Kidney glomerular epithelial cell (primary cell): ENCODE measurements around the gene OSBP.

ENCODE experiments used
- DNase-seq: peaks from one replicate; lab custom pipeline; 2025; lab: John Stamatoyannopoulos, UW

The OSBP gene

DNA sequence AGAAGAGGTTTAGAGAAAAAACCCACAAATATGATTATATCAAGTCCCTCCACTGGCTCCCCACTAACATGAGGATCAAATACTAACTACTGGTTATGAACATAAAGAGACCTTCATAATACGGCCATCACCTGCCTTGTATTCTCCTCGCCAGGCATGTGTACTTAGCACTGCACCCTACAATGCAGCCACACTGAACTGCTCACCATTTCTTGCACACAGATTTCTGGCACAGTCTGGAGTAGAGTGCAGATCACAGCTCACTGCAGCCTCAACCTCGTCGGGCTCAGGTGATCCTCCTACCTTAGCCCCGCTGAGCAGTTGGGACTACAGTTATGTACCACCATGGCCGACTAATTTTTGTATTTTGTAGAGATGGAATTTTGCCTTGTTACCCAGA, 13.1 kb downstream of the OSBP start:
- DNase-seq = no peak

DNA sequence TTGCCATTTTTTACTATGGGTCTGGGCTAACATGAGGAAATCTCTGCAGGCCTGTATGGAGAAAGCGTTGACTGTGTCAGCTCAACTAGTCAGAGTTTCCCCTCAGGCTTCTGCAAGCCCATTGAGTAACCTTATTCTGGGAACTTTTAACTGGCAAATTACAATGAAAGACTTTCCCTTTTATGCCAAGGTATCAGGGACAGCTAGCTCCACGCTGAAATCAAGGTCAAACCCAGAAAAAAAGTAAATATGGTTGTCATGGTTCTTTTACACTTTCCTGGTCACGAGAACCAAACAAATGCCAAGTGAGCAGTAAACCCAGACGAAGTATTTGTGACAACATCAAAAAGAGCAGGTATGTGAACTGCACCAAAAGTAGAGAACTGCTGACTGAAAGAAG, 13.8 kb downstream of the OSBP start:
- no peak for DNase-seq

DNA sequence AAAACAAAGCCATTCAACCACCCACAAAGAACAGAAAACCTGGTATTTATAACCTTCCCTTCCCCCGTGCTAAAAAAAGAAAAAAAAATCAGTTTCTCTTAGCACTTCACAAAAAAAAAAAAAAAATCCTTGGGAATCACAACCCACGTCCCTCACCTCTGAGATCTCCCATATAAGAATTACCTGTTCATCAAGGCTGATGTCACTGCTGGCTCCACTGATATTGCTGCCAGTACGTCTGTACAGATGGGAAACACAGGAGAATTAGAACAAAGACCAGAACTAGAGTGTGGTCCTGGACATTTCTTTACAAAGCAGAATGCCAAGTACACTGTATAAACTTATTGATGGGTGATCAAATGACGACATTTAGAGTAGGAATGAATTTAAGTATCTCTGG, 14.9 kb downstream of the OSBP start:
- no peak for DNase-seq

DNA sequence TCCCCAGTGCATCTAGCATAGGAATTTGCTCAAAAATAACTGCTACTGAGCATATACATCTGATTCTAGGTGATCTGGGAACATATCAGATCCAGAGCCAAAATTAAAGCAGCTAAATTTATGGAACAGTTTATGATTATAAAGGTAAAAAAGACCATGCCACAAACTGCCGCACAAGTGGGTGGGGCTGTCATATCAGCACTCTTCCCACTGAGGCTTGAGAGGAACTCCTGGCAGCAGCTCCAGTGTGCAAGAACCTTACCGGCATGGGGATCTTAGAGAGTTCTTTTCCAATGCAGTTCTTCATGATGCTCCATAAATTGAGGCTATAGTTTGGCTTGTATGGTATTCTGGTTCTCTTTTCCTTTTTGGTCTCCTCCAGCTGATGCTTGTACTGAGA, 15.3 kb downstream of the OSBP start:
- DNase-seq = no peak

GRCh38 chr11:59598961-59599360, 16.6 kb downstream of the OSBP start:
- DNase-seq = no peak

GRCh38 chr11:59584294-59584693, 31.3 kb downstream of the OSBP start:
- no peak for DNase-seq

GRCh38 chr11:59582006-59582405, 33.6 kb downstream of the OSBP start:
- no peak for DNase-seq

DNA sequence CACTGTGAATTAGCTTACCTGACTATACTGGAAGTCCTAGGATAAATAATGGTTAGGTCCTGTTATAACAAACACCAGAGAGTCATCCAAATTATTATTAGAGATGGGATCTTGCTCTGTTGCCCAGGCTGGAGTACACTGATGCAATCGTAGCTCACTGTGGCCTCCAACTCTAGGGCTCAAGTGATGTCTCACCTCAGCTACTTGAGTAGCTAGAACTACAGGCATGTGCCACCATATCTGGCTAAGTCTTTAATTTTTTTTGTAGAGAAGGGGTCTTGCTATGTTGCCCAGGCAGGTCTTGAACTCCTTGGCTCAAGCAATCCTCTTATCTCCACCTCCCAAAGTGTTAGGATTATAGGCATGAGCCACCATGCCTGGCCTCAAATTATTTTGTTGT, 37.2 kb downstream of the OSBP start:
- DNase-seq = no peak

- DNase-seq = no peak
Observed at GRCh38 chr11:59575505-59575904, 40.1 kb downstream of the OSBP start.

GRCh38 chr11:59574932-59575502, 40.6 kb downstream of the OSBP start:
- DNase-seq = no peak

GRCh38 chr11:59574467-59574866, 41.1 kb downstream of the OSBP start:
- DNase-seq = no peak

DNA sequence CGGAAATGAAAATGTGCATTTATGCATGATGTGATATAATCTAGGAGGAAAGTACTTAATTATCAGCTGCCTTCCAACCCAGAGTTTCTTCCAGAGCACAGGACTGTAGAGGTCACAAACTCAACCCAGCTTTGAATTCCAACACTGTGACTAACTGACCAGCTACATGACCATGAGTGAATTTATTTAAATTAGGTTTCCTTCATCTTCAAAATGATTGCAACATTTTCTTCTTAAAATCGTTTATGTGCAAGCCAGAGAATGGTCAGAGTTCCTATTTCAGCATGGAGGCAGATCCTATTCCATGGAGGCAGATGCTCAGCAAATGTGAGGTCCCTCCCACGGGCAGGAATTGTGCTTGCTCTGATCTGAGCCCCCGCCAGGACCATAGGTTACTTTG, 42.4 kb downstream of the OSBP start:
- peak; percentile 78 for DNase-seq

DNA sequence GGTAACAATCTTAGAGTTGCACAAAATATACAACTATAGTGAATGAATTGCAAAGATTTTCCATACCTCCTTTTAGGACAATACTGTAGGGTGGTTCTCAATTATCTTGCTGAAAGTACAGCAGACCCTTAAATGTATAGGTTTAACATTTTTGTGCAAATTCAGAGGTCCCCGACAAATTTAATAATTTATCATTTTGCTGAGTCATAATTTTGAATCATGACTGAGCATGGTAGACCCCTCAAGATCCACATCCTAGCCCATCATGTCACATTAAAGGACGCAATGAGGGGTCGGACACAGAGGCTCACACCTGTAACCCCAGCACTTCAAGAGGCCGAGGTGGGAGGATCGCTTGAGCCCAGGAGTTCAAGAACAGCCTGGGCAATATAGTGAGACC, 43.5 kb downstream of the OSBP start:
- no peak for DNase-seq

DNA sequence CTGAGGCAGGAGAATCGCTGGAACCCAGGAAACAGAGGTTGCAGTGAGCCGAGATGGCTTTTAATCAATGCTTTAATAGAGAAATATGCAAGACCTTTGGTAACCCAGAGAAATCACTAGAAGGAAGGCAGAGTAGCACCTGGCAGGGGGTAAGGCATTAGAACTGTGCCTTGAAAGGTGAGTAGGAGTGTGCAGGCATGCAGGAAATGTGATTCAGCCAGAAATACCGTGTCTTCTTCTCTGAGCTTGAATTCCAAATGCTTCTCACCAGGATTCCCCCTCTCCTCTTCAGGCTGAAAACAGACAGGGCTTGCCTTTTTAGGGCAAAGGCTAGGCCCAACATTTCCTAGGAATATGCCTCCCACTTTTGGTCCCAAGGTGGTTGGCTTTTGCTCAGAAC, 53.3 kb downstream of the OSBP start:
- DNase-seq = peak; percentile 47

GRCh38 chr11:59560702-59561473, 54.7 kb downstream of the OSBP start:
- peak; percentile 85 for DNase-seq

- DNase-seq = peak; percentile 85
Observed at GRCh38 chr11:59560290-59560701, 55.3 kb downstream of the OSBP start.

- no peak for DNase-seq
Observed at GRCh38 chr11:59559886-59560285, 55.7 kb downstream of the OSBP start.

DNA sequence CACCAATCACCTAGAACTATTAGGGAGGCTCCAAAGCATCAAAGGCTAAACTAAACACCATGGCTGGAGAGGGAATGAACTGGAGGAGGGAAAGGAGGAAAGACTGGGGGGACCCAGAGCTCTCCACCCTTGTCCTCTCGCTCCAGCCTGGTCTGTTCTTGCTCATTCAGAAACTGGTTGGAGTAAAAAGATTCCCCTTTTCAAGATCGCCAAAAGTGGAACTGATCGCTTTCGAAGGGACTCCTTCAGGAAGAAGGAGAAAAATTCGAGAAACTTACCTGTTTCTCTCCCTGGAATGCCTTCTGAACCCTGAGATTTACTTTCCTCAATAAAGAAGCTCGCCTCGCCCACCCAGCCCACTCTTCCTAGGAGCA, 57.3 kb downstream of the OSBP start:
- DNase-seq = no peak

DNA sequence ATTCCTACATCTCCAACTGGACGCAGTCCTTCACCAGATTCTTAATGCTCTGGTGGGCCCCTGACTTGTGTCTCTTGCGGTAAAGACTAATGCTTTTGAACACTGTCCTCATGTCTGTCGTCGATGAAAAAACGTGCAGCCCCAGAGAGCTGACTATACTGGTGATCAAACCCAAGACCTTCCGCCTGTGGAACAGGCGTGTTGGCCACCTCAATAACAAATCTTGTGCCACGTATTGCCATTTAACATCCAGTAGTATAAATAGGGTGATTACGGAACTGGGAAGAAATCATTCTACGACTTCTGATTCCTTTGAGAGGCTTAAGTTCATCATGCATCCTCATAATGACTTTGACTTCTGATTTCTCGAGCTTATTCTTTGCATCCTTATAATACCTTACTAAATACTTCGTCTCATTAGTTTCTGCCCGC, 58.6 kb downstream of the OSBP start:
- no peak for DNase-seq

GRCh38 chr11:59556115-59556916, 59.3 kb downstream of the OSBP start:
- peak; percentile 90 for DNase-seq

DNA sequence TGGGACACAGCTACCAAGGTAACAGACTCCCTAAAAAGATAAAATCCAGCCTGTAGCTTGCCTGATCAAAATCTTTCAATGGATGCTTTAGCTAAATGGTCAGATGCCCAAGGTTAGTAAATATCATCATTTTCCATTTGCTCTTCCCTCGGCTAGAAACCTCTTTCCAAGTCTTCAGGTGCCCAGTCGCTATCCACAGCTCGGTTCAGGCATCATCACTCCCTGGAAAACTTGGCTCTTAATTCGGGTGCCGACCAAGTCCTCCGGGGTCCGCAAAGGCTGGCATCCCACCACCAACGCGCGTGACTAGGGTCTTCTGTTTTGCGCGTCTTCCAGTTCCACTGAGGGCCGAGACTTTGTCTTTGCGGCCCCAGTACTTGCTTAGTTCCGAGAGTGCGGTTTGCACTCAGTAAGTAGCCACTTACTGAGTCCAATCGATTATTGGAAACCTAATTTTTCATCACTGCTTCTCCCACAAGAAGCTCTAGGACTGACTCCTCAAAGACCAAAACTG, 59.9 kb downstream of the OSBP start:
- DNase-seq = no peak

DNA sequence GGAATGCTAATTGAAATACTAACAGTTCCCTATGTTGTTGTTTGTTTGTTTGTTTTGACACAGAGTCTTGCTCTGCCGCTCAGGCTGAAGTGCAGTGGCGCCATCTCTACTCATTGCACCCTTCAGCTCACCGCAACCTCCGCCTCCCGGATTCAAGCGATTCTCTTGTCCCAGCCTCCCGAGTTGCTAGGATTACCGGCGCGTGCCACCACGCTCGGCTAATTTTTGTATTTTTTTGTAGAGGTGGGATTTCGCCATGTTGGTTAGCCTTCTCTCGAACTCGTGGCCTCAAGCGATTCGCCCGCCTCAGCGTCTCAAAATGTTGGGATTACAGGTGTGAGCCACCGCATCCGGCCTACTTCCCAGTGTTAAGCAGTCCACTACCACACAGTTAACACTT, 62.3 kb downstream of the OSBP start:
- DNase-seq = no peak

GRCh38 chr11:59552844-59553243, 62.7 kb downstream of the OSBP start:
- DNase-seq = no peak
